NCI-H82 treated with DMSO at 0.1 percent for 48 hours (cell line): ENCODE results near the gene CBX1.

ENCODE experiments used
- DNase-seq: peaks from one replicate; lab custom pipeline; 2025; ENCODE audit not compliant: unreplicated experiment; lab: John Stamatoyannopoulos, UW

CBX1 gene

GRCh38 chr17:48027322-48027981 is 73.8 kb downstream of the CBX1 start:
- DNase-seq: no peak

DNA sequence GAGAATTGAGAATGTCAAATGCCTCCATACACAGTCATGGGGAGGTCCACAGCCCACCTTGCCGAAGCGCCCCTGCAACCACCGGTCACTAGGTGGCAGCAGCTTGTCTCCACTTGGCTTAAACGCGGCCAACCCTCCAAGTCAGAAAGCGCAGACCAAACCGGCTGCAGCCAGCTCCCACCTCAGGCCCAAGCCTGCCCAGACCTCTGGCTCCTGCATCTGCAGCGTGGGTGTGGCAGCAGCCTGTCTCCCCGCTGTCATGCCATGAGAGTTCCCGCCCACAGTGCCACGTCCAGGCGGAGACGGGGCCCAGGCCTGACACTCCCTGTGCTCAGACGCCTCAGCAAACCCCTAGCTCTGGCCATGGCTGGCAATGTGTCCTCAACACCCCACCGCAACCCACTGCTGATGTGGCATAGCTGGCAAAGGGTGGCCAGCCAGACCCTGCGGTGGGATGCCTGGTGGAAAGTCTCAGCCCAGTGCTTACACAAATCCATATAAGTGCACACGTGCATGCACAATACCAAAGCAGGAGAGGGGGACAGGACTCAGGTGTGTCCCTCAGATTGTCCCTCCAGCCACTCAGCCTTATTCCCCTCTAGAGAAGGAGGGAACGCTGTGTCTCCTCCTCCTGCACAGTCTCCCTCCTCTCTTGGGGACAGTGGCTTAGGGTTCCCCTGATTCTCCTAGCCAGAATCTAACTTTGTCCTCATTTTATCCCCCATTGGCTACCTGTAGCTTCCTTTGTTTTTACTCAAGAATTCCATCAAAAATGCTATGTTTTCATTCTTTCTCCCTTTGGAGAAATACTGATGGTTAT is 74.6 kb downstream of the CBX1 start:
- peak; percentile 63 for DNase-seq

- DNase-seq: no peak
These were observed 75.3 kb downstream of the CBX1 start for GRCh38 chr17:48025904-48026501.

DNA sequence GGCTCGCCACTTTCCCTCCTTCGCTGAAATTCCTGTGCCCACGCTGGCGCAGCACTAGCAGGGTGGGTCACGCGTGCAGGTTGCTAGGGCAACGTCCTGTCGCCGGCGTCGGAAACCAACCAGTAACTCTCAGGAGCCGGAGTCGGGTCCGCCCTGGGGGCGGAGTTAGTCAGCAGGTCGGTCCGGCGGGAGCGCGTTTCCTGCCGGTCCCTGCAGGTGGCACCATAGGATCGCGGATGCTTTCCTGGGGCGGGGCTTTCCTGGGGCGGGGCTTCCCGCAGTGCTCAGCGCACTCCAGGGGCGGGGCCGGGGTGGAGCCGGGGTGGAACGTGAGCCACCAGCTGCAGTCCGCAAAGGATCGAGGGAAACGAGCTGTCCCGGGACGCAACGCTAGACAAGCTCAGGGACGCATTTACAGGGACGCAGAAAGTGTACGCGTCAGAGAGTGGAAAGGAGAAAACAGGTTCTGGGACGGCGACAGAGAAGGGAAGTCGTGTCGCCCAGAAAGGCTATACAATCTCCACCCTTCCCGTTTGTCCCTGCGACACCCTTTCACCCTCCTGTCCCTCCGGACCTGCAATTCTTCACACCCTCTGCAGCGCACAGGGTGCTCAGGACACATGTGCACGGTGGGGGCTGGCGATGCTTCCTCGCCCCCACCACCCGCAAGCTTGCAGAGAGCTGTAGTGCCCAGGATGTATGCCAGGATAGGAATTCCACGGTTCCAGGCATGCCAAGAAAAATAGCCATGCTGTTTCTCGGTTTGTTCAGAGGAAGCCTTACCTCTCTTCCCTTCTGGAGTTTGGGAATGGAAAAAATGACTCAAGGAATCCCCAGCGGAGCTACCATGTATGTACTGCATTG is 76.0 kb downstream of the CBX1 start:
- peak; percentile 89 for DNase-seq

- no peak for DNase-seq
These were observed 76.9 kb downstream of the CBX1 start for GRCh38 chr17:48024149-48025039.

DNA sequence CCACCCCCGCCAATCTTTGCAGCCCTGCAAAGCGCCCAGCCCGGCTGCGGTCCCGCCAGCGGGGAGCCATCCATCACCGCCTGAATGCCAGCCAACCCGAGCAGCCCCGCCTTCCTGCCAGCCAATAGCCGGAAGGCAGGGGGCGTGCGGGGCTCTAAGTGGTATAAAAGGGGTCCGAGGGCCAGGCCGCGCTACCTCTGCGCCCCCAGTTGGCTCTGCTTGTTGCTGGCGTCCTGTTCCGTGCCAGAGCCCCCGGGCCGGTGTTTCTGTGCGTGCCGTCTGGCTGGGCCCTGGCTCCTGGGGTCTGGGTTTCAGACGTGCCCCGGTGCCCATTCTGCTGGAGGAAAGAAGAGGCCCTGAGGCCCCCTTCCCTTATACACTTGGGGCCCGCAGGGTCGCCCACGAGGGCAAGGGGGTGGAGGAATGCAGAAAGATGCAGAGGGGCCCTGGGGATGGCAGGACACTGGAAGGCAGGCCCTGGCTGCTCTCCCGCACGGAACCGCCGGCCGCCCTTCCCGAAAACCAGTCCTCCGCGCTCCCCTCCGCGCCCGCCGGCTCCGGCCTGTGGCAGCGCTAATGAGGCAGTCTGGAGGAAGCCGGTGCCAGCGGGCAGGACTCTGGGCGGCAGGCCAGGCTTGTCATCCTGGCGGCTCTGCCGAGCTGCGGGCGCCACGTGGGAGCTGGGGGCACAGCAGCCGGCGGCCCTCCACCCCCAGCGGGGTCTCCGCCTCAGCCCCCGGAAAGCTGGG is 77.7 kb downstream of the CBX1 start:
- DNase-seq: no peak

- no peak for DNase-seq
These were observed 78.4 kb downstream of the CBX1 start for GRCh38 chr17:48022901-48023300.

- no peak for DNase-seq
These were observed 79.3 kb downstream of the CBX1 start for GRCh38 chr17:48021934-48022333.
